ENCODE results near the gene SIRT5.

Gene SIRT5

DNA sequence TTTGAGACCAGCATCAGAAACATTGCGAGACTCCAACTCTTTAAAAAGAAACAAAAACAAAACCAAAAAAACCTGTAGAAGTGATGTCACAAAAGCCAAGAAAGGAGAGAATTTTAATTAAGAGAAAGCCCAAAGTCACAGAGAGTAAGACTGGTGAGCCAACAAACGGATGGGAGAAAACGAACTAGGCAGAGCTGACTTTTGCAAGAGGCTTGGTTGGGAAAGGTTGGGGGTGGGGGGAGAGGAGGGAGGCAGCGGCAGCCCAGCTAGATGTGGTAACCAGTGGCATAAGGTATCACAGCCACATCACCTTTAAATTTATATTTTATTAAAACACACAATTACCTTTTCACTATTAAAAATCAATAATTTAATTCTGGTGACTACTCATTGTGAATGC lies 64.2 kb downstream of the SIRT5 start:
- no peak for DNase-seq

GRCh38 chr6:13641315-13641714 lies 66.9 kb downstream of the SIRT5 start:
- DNase-seq = no peak

DNA sequence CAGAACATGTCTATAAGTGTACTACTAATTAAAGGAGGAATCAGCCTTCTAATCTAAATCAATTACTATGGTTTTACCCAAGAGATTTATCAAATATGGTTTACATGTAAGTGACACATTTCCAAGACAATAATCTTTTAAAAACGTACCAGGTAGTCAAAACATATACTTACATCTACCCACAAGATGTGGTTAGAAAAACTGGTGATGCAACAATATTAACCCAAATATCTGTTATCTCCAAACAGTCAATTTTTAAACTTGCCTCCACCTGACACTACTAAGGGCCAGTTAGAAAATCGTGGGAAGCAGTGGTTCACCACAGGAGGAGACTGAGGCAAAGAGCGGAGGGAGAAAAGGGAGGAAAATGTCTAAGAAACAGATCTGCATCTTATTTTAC lies 68.7 kb downstream of the SIRT5 start:
- no peak for DNase-seq

GRCh38 chr6:13648850-13649249 lies 74.4 kb downstream of the SIRT5 start:
- no peak for DNase-seq

- no peak for DNase-seq
Measured at GRCh38 chr6:13649393-13649792, 75.0 kb downstream of the SIRT5 start.

- DNase-seq = no peak
Measured at GRCh38 chr6:13653296-13653695, 78.9 kb downstream of the SIRT5 start.

DNA sequence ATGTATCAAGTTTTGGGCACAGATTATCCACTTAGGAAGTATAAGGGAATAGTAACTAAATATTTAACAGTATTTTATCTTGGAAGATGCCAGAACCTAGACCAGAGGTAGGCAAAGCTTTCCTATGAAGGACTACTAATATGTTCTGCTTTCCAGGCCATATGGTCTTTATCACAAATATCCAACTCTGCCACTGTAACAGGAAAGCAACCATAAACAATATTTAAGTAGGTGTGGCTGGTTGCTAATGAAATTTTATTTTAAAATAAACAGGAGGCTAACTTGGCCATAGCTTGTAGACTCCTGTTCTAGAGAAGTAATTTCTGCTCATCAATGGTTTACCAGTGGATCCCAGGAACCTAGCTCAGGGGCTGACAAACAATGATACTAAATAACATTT lies 80.1 kb downstream of the SIRT5 start:
- no peak for DNase-seq

GRCh38 chr6:13655700-13656099 lies 81.3 kb downstream of the SIRT5 start:
- DNase-seq = no peak

DNA sequence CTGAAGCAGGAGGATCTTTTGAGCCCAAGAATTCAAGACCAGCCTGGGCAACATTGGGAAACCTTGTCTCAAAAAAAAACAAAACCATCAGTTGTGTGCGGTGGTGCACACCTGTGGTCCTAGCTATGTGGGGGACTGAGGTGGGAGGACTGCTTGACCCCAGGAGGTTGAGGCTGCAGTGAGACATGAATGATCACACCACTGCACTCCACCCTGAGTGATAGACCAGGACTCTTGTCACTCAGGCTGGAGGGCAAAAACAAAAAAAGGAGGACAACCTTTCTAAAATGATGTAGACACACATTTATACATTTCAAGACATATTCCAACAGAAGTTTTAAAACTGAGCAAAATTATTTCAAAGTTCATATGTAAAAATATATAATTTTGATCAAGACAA lies 85.9 kb downstream of the SIRT5 start:
- no peak for DNase-seq

GRCh38 chr6:13660893-13661292 lies 86.5 kb downstream of the SIRT5 start:
- no peak for DNase-seq

GRCh38 chr6:13661647-13662046 lies 87.2 kb downstream of the SIRT5 start:
- DNase-seq = no peak

GRCh38 chr6:13662651-13663334 lies 88.4 kb downstream of the SIRT5 start:
- no peak for DNase-seq

DNA sequence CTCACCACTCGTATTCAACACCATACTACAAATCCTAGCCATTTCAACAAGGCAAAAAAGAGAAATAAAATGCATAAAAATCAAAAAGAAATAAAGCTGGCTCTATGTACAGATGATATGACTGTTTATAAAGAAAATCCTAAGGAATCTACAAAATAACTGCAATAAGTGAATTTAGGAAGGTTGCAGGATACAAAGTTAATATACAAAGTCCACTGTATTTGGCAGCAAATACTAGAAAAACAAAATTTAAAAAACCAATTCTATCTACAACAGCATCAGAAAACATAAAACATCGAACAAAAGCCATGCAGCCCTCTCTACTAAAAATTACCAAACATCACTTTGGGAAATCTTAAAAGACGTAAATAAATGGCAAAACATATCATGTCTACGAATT lies 89.6 kb downstream of the SIRT5 start:
- DNase-seq = no peak

All from eye (tissue), 1 donor.